Activated CD4-positive, CD25-positive, alpha-beta regulatory T cell (primary cell): Measurements from ENCODE around the gene CLEC10A.
"Not testable (repeated sequence)": the region's sequence is repeated elsewhere in the genome, so short reads cannot be mapped to it uniquely, and the experiment has no call there.

Experiments
- DNase-seq, 4 experiments: peaks; one replicate each; lab custom pipeline; 2025; lab: John Stamatoyannopoulos, UW

The CLEC10A gene

DNA sequence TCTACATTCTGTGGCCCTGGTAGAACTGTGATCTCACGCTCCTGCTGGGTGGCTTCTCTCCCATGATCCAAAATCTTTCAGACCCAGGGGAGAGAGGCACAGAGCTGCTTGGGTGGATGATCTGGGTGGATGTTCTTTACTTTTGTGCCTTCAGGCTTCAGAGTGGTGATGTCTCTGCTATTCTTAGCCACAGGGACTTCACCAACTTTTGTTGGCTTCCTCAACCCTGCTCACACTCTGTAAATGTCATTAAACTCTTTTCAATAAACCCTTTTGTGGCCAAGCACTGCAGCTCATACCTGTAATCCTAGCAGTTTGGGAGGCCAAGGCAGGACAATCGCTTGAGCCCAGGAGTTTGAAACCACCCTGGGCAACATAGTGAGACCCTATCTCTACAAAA lies 7.6 kb downstream of the CLEC10A start:
- DNase-seq, result no peak

GRCh38 chr17:7070712-7071111 lies 9.3 kb downstream of the CLEC10A start:
- no peak for DNase-seq

DNA sequence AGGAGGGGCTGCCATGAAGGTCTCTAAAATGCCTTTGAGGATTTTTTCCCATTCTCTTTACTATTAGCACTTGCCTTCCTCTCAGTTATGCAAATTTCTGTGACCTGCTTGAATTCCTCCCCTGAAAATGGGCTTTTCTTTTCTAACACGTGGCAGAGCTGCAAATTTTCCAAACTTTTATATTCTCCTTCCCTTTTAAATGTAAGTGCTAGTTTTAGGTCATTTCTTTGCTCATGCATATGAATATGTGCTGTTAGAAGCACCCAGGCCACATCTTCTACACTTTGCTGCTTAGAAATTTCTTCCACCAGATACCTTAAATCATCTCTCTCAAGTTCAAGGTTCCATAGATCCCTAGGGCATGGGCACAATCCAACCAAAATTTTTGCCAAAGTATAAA lies 11.8 kb downstream of the CLEC10A start:
- no peak for DNase-seq

GRCh38 chr17:7067198-7067597 lies 12.9 kb downstream of the CLEC10A start:
- no peak for DNase-seq

DNA sequence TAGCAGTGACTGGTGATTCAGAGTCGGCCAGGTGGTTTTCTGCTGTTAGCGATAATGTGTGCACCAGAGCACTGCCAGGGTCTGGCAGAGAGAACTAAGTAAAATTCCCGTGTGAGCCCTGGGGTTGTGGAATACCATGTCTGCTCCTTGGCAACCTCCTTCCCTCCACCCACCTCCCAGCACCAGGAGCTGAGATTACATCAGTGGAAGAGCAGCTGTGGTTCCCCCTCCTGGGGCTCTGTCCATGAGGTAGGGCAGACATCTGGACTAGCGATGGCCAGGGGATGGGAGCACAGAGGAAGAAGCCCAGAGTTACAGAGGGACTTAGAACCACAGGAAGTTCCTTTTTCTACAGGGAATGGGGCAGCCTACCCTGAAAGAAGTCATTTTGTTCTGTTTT lies 15.8 kb downstream of the CLEC10A start:
- no peak for DNase-seq

GRCh38 chr17:7063518-7064094 lies 16.4 kb downstream of the CLEC10A start:
- DNase-seq, result no peak

DNA sequence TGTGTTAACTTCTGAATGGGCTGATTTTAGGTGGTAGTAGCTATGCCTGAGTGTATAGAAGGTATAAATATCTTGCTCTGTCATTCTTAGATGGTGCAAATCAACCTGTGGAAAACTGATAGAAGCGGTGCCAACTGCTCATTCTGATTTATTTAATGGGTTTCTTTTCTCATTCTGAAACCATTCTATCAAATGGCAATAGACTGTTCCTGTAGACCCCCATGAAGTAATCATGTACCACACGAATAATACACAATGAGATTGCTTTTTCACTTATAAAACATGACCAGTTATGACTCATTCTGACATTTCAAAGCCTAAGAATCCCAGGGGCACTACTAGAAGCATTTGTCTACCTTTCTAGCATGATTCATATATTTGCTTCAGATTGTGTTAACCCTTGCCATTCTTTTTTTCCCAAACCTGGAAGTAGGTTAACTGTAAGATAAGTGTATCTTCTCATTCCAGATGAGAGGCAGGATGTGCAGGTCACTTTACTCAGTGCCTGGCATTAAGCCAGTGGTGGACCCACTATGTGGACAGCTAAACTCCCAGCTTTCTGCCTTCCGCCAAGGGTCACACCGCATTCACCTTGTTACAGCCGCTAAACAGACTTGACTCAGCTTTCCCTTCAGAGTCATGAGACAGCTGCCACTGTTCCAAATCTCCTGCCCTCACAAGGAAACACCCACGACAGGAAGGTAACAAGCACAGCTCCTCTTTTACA lies 19.7 kb downstream of the CLEC10A start:
- DNase-seq, result no peak

GRCh38 chr17:7058831-7059447 lies 21.1 kb downstream of the CLEC10A start:
- DNase-seq, result no peak

DNA sequence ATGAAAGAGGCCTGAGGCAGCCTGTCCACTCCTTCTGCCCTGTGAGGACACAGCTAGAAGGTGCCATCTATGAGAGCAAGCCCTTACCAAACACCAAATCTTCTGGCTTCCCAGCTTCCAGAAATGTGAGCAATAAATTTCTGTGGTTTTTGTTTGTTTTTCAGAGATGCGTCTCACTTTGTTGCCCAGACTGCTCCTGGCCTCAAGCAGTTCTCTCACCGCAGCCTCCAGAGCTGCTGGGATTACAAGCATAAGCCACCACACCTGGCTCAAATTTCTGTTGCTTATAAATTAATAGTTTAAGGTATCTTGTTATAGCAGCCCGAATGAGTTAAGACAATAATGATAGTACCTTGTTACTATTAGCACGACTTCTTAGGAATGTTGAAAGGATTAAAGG lies 23.7 kb downstream of the CLEC10A start:
- no peak for DNase-seq

- DNase-seq, result not testable (repeated sequence)
These were observed 29.5 kb downstream of the CLEC10A start for GRCh38 chr17:7050583-7050982.

DNA sequence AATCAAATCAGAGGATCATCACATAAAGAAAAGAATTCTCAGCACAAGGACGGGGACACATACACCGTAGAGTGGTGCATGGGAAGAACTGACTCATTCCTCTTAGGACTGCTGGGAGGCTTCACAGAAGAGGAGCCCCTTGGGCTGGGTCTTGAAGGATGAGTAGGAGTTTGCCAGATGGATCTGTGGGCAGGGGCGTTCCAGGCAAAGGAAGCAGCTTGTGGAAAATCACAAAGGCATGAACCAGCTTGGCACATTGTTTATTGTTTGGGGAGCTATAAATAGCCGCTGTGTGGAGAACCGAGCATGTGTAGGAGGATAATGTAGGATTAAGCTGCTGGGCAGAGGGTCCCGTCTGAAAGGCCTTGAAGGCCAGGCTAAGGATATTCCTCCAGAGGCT lies 31.1 kb downstream of the CLEC10A start:
- no peak for DNase-seq

DNA sequence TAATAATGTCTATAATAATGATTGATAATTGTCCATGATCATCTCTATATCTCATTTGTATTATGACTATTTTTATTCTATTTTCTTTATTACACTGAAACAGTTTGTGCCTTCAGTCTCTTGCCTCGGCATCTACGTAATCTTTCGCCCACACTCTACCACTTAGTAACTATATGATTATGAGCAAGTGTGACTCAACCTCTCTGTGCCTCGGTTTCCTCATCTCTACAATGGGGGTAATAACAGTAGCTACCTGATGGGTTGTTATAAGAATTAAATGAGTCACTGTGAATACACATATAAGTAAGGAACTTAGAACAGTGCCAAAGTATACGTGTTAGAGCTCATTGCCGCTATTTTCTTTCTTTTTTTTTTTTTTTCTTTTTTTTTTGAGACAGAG lies 32.5 kb downstream of the CLEC10A start:
- no peak for DNase-seq

DNA sequence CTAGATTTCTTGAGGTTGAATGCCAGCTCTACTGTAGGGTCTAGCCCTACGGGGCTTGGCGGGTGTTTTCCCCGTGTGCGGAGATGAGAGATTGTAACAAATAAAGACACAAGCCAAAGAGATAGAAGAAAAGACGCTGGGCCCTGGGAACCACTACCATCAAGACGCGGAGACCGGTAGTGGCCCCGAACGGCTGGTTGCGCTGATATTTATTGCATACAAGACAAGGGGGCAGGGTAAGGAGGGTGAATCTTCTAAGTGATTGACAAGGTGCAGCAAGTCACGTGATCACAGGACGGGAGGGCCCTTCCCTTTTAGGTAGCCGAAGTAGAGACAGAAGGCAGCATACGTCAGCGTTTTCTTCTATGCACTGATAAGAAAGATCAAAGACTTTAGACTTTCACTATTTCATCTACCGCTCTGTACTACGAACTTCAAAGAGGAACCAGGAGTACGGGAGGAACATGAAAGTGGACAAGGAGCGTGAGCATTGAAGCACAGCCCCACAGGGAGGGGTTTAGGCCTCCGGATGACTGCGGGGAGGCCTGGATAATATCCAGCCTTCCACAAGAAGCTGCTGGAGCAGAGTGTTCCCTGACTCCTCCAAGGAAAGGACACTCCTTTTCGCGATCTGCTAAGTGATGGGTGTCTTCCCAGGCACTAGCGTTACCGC lies 33.2 kb downstream of the CLEC10A start:
- peak in 3 of 4 experiments; percentile 26 to 48 (median 43) for DNase-seq

DNA sequence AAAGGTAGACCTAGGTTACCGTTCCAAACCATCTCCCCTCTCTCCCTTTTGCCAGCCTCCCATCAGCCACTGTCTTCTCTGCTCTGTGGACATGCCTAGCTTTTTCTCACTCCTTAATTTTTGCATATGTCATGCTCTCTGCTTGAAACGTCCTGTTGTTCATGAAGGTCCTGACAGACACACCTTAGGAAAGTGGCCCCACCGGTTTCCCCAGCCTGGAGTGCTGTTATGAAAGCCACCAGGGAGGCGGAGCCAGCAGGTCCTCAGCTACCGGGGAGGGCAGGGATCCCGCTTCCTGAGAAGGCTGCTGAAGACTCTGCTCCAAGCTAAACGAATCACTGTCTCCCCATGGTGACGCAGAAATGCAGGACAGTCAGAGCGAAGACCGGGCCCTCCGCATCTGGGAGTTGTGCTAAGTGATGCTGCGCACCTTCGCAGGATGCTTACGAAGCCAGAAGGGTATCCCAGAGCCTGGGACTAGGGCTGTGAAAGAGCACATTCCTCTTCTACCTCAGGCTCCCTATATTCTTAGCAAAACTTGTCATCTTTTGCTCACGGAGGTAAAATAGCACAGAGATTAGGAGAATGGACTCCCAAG lies 33.8 kb downstream of the CLEC10A start:
- no peak for DNase-seq

DNA sequence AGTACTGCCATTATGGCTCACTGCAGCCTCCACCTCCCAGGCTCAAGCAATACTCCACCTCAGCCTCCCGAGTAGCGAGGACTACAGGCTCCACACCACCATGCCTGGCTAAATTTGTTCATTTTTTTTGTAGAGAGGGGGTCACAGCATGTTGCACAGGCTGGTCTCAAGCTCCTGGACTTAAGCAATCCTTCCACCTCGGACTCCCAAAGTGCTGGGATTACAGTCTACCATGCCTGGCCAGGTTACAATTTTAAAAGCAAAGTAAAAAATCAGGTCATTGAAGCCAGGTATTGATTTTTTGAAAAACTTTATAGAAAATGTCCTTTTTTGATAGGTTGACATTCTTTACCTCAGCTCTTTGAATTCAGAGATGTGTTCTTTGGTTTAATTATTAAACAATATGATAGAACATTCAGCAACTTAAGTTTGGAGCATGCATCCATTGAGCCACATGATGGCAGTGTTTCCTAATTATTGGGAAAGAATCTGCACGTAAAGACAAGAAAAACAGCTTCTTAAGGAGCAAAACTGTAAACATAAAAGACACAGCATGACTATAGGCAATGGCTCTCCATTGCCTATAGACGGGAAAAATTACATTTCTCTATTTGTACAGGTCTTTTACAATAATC lies 34.4 kb downstream of the CLEC10A start:
- DNase-seq, result peak in 2 of 4 experiments; percentile 10 to 24

- peak in 1 of 4 experiments; percentile 12 for DNase-seq
These were observed 36.4 kb downstream of the CLEC10A start, which contains the start of gene SLC16A11 for GRCh38 chr17:7043497-7044198. Gene SLC16A11, minus strand, starts transcription at chr17:7044092. Its CDS starts 579 bp downstream, at chr17:7043513.

- no peak for DNase-seq
These were observed 36.9 kb downstream of the CLEC10A start for GRCh38 chr17:7043182-7043496.

DNA sequence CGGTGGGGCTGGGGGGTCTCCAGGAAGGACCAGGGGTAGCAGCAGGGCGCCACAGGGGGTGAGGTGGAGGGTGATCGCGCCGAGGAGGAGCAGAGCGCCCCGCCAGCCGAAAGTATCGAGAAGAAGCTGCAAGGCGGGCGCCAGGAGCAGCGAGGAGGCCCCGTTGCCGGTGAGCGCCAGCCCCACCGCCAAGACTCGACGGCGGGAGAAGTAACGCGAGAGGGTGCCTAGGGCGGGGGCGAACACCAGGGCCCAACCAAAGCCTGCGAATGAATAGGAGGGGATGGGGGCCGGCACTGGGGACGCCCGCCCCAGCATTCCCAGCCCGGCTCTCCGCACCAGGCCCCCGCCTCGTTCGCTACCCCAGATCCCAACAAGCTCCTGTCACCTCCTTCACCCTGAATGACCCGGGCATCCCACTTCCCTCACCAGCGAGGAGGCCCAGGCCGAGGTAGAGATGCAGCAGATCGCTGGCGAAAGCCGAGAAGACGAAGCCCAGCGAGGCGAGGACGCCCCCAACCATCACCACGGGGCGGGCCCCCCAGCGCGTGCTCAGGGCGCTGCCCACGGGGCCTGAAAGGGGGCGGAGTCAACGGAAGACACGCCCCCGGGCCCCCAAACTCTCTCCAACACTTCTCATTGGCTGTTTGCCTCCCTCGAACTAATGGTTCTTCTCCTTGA lies 37.4 kb downstream of the CLEC10A start:
- peak in 1 of 4 experiments; percentile 24 for DNase-seq

GRCh38 chr17:7041607-7042500 lies 38.2 kb downstream of the CLEC10A start:
- no peak for DNase-seq

DNA sequence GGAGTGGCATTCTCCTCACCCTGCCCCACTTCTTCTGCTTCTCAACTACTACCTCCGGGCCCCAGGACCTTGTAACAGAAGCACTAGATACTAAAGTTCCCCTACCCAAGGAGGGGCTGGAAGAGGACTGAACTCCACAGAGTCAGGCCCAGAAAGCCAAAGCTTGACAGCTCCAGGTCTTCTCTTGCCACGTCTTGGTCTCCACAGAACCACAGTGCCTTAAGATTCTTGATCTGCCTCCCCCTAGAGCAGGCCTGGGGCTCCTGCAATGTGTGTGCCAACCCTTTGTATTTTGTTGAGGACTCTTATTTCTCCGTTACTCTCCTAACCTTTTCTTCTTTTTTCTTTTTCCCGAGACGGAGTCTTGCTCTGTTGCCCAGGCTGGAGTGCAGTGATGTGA lies 40.2 kb downstream of the CLEC10A start:
- DNase-seq, result no peak
